Activated naive CD8-positive, alpha-beta T cell treated with anti-CD3 and anti-CD28 coated beads, Interleukin-2, amount 10 ng/mL, durations not matched to agents 7 days and 5 days (primary cell): ENCODE measurements around the gene MAPKAP1. TPM values are rescaled to one million over a fixed set of nuclear protein-coding genes. Genes with fewer than 3 reads are reported as not detected.

ENCODE experiments used
- ATAC-seq: fragments of 150-1000 bp; cut with Tn5 transposase; one replicate; pipeline ENCODE4 v1.10.0; 2021; ENCODE audit warnings: low read depth, moderate library complexity
- POLR2A ChIA-PET: fragments of 350-600 bp; sonication (Branson Sonifier 250); formaldehyde crosslinking; loops from one replicate; lab custom pipeline; 2021; ENCODE audit warnings: antibody characterized with exemption; lab: Charles Lee
- DNase-seq: peaks from one replicate; pipeline ENCODE4 v3.0.0; 2021
- H3K27ac Mint-ChIP-seq: one replicate; pipeline ENCODE4 v1.8.0; 2022; ENCODE audit warnings: mild to moderate bottlenecking, mixed read lengths
- H3K27me3 Mint-ChIP-seq: one replicate; pipeline ENCODE4 v1.8.0; 2022; ENCODE audit warnings: mild to moderate bottlenecking, moderate library complexity, mixed read lengths
- H3K36me3 Mint-ChIP-seq: one replicate; pipeline ENCODE4 v1.8.0; 2021; ENCODE audit warnings: mild to moderate bottlenecking, mixed read lengths
- H3K4me1 Mint-ChIP-seq: one replicate; pipeline ENCODE4 v1.8.0; 2021; ENCODE audit warnings: mixed read lengths
- H3K4me3 Mint-ChIP-seq: one replicate; pipeline ENCODE4 v1.8.0; 2022; ENCODE audit warnings: mild to moderate bottlenecking, moderate library complexity, mixed read lengths
- H3K9me3 Mint-ChIP-seq: one replicate; pipeline ENCODE4 v1.8.0; 2021; ENCODE audit warnings: mixed read lengths
- total RNA-seq, 2 experiments: library from RNA; stranded (reverse); gene quantifications; one replicate each; pipeline ENCODE4 v1.2.3, GENCODE V29; 2021

The MAPKAP1 gene
- total RNA-seq, 2 experiments from 2014 or later = 48.2 to 51.5 TPM

- Mint-ChIP-seq H3K27ac (no peak overlapping the region), H3K4me3 (no peak overlapping the region), H3K4me1 (peaks cover 2% of the 10 kb centered on the region), H3K36me3 (peaks cover 4% of the 10 kb centered on the region), H3K9me3 (no peaks in the 10 kb centered on the region), H3K27me3 (no peaks in the 10 kb centered on the region)
- no peak for ATAC-seq
- DNase-seq = no peak
- POLR2A ChIA-PET = no interaction called here
These were observed 260.4 kb downstream of the MAPKAP1 start for GRCh38 chr9:125446561-125447094.

- no peak overlapping the region for H3K4me3 Mint-ChIP-seq
- no peak for DNase-seq
- POLR2A ChIA-PET = no interaction called here
- H3K27me3 Mint-ChIP-seq = no peaks in the 10 kb centered on the region
- peaks cover 2% of the 10 kb centered on the region for H3K4me1 Mint-ChIP-seq
- H3K9me3 Mint-ChIP-seq = no peaks in the 10 kb centered on the region
- no peaks in the 10 kb centered on the region for H3K36me3 Mint-ChIP-seq
- no peak for ATAC-seq
- no peak overlapping the region for H3K27ac Mint-ChIP-seq
These were observed 262.0 kb downstream of the MAPKAP1 start for GRCh38 chr9:125444956-125445506.

GRCh38 chr9:125444166-125444565 lies 262.8 kb downstream of the MAPKAP1 start:
- Mint-ChIP-seq H3K36me3 (no peaks in the 10 kb centered on the region), H3K27ac (no peak overlapping the region), H3K27me3 (no peaks in the 10 kb centered on the region), H3K4me1 (peaks cover 2% of the 10 kb centered on the region), H3K4me3 (no peak overlapping the region), H3K9me3 (no peaks in the 10 kb centered on the region)
- no peak for ATAC-seq
- POLR2A ChIA-PET = interaction anchor here (0.6 kb wide), 1 partner anchor 270 kb away, joined by 9 read pairs; no protein-coding TSS in a partner anchor
- no peak for DNase-seq

- DNase-seq (no peak), ATAC-seq (no peak)
- no peaks in the 10 kb centered on the region for H3K27me3 Mint-ChIP-seq
- peaks cover 2% of the 10 kb centered on the region for H3K4me1 Mint-ChIP-seq
- no peak overlapping the region for H3K27ac Mint-ChIP-seq
- POLR2A ChIA-PET = no interaction called here
- no peaks in the 10 kb centered on the region for H3K9me3 Mint-ChIP-seq
- no peak overlapping the region for H3K4me3 Mint-ChIP-seq
- H3K36me3 Mint-ChIP-seq = no peaks in the 10 kb centered on the region
These were observed 263.6 kb downstream of the MAPKAP1 start for GRCh38 chr9:125443367-125443766.

DNA sequence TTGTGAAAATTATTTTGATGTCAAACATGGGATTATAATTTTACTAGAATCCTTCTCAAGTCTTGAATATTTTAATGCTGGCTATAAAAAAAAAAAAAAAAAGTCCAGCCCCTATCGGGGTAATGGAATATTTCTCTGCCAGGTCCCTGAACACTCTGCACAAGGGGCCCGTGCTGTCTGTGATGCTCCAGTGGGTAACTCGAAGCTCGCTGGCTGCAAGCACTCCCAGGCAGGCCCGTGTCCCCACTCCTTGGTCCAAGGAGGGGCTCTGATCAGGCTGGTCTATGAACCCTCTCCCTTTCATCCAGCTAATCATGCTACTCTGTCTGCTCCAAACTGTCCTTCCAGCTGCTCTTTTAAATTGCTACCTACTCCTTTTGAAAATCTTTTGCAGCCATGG lies 264.6 kb downstream of the MAPKAP1 start:
- POLR2A ChIA-PET = interaction anchor here (0.6 kb wide), 1 partner anchor 15 kb away, joined by 3 read pairs; no protein-coding TSS in a partner anchor
- DNase-seq (no peak), ATAC-seq (no peak)
- Mint-ChIP-seq H3K27me3 (no peaks in the 10 kb centered on the region), H3K4me1 (peaks cover 2% of the 10 kb centered on the region), H3K36me3 (no peaks in the 10 kb centered on the region), H3K27ac (no peak overlapping the region), H3K4me3 (no peak overlapping the region), H3K9me3 (no peaks in the 10 kb centered on the region)

DNA sequence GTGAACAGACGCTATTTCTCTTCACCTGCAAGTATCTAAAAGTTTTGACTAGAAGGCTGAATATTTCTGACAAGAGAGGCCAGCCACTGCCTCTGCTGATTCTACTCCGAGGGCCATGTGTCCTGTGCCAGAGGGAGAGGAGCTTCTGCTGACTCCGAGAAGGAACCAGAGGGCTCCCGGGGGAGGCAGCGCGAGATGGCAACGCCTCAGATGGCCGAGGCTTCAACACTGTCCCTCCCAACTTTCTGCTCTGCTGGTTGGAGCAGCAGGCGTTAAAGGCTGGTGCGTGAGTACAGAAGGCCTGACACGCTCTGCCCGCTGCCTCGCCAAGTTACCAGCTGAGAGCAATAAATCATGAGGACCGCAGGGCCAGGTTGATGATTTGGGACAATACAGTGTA lies 266.6 kb downstream of the MAPKAP1 start:
- Mint-ChIP-seq H3K4me3 (no peak overlapping the region), H3K9me3 (no peaks in the 10 kb centered on the region), H3K27ac (no peak overlapping the region), H3K36me3 (no peaks in the 10 kb centered on the region), H3K27me3 (no peaks in the 10 kb centered on the region), H3K4me1 (no peaks in the 10 kb centered on the region)
- POLR2A ChIA-PET = no interaction called here
- ATAC-seq (no peak), DNase-seq (no peak)

GRCh38 chr9:125439434-125440272 lies 267.4 kb downstream of the MAPKAP1 start:
- Mint-ChIP-seq H3K9me3 (no peaks in the 10 kb centered on the region), H3K27ac (no peak overlapping the region), H3K4me3 (no peak overlapping the region), H3K36me3 (no peaks in the 10 kb centered on the region), H3K4me1 (no peaks in the 10 kb centered on the region), H3K27me3 (no peaks in the 10 kb centered on the region)
- DNase-seq (peak; percentile 9), ATAC-seq (no peak)
- POLR2A ChIA-PET = no interaction called here

- DNase-seq (no peak), ATAC-seq (no peak)
- Mint-ChIP-seq H3K4me1 (no peaks in the 10 kb centered on the region), H3K9me3 (no peaks in the 10 kb centered on the region), H3K4me3 (no peak overlapping the region), H3K36me3 (no peaks in the 10 kb centered on the region), H3K27me3 (no peaks in the 10 kb centered on the region), H3K27ac (no peak overlapping the region)
- POLR2A ChIA-PET = no interaction called here
These were observed 268.2 kb downstream of the MAPKAP1 start for GRCh38 chr9:125438506-125439433.

DNA sequence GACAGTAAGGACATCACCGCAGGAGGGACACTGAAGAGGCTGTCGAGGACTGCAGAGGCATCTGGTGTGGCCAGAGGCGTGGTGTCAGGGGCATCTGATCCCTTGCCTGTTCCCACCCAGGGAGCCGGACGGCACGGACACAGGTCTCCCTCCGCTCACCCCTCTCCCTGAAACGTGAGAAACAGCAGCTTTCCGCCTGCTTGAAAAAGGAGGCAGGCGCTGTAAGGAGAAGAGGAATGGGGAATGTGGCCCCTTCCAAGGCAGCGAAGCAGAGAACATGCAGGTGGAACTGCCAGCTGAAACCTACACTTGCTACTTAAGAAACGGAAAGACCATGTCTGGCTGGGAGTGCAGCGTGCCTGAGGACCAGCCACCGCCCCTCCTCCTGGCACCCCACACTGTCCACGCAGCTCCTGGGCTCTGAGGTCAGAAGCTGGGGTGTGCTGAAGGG lies 269.2 kb downstream of the MAPKAP1 start:
- H3K27me3 Mint-ChIP-seq = no peaks in the 10 kb centered on the region
- H3K36me3 Mint-ChIP-seq = no peaks in the 10 kb centered on the region
- no peak overlapping the region for H3K27ac Mint-ChIP-seq
- no peaks in the 10 kb centered on the region for H3K4me1 Mint-ChIP-seq
- ATAC-seq (no peak), DNase-seq (no peak)
- no peak overlapping the region for H3K4me3 Mint-ChIP-seq
- no peaks in the 10 kb centered on the region for H3K9me3 Mint-ChIP-seq
- POLR2A ChIA-PET = no interaction called here

- H3K36me3 Mint-ChIP-seq = no peaks in the 10 kb centered on the region
- no peaks in the 10 kb centered on the region for H3K9me3 Mint-ChIP-seq
- ATAC-seq (no peak), DNase-seq (peak; percentile 19)
- no peak overlapping the region for H3K4me3 Mint-ChIP-seq
- POLR2A ChIA-PET = no interaction called here
- no peak overlapping the region for H3K27ac Mint-ChIP-seq
- H3K4me1 Mint-ChIP-seq = no peaks in the 10 kb centered on the region
- H3K27me3 Mint-ChIP-seq = no peaks in the 10 kb centered on the region
These were observed 270.2 kb downstream of the MAPKAP1 start for GRCh38 chr9:125436613-125437443.

DNA sequence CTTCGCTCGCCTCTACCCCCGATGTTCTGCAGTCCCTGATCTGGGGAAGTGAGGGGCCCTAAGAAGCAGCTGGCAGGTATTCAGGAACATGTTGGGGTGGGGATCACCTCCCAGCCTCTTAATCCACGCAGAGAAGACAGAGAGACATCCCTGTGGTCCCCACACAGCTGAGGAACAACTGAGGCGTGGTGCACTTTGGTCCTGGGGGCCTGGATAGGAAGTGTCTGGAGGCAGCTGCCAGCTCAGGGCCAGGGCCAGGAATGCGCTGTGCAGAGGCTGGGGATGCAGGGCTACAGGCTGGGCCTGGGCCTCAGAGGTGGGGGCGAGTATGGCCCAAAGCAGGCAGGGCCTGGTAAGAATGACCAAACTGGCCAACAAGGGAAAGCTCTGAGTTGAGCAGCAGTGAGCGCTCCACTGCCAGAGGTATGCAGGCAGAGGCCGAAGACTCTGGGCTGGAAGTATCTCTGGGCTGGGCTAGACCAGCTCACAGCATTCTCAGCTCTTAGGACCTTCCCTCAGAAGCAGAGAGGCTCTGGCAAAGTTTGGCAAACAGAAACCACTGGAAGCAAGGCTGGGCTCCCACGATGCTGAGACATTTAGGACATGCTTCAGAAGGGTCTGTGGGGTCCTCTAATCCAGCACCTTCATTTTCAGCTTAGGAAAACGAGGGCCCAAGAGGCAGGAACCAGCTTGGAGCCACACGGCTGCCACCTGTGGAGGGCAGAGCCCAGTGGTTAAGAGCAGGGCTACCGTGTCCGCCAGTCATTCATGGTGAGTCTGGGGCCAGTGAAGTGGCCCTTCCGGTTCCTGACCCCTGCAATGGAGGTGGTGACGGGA lies 271.0 kb downstream of the MAPKAP1 start:
- Mint-ChIP-seq H3K27me3 (no peaks in the 10 kb centered on the region), H3K9me3 (no peaks in the 10 kb centered on the region), H3K4me1 (no peaks in the 10 kb centered on the region), H3K27ac (no peak overlapping the region), H3K36me3 (no peaks in the 10 kb centered on the region), H3K4me3 (no peak overlapping the region)
- DNase-seq (peak; percentile 20), ATAC-seq (no peak)
- POLR2A ChIA-PET = no interaction called here
